Measurements from ENCODE around the gene PLXNA4. TPM values are rescaled to one million over a fixed set of nuclear protein-coding genes. Genes with fewer than 3 reads are reported as not detected.

PLXNA4 gene
- total RNA-seq, 2 donors from 2014 or later = 24.0 to 42.7 TPM

- Histone ChIP-seq H3K27me3 (ENCODE audit: control insufficient read depth, insufficient read depth, low read length, poor library complexity, severe bottlenecking) (no peaks in the 10 kb centered on the region), H3K36me3 (ENCODE audit: control insufficient read depth, insufficient read depth, low read length) (no peaks in the 10 kb centered on the region), H3K4me3 (ENCODE audit: low read length) (no peak overlapping the region), H3K9me3 (ENCODE audit: control insufficient read depth, low read length) (no peaks in the 10 kb centered on the region), H3K9ac (ENCODE audit: extremely low read depth, low read length, poor library complexity, severe bottlenecking) (no peak overlapping the region), H3K27ac (ENCODE audit: low read depth, low read length) (no peak overlapping the region), H3K4me1 (ENCODE audit: control insufficient read depth, insufficient read depth, low read length) (peaks cover 3% of the 10 kb centered on the region)
- Mint-ChIP-seq H3K27ac (peak overlapping the region; percentile 14), H3K9me3 (no peaks in the 10 kb centered on the region), H3K27me3 (ENCODE audit: insufficient read depth) (no peaks in the 10 kb centered on the region), H3K4me1 (peaks cover 24% of the 10 kb centered on the region), H3K4me3 (no peak overlapping the region), H3K36me3 (ENCODE audit: low read depth) (no peaks in the 10 kb centered on the region)
- no peak for DNase-seq
- WGBS, 2 experiments (ENCODE audit: insufficient coverage in 1 of 2, insufficient read length in 1 of 2) = 86 to 91% methylated on average over 5 to 8 of the region's 8 CpGs
- no peak for TF ChIP-seq CTCF (conservative IDR thresholded peaks at IDR 0.05)
Measured at GRCh38 chr7:132402751-132403245, 173.5 kb downstream of the PLXNA4 start.

- no peak overlapping the region for H3K4me3 Mint-ChIP-seq
Measured at GRCh38 chr7:132402096-132402495, 174.2 kb downstream of the PLXNA4 start.

GRCh38 chr7:132400561-132401142 lies 175.6 kb downstream of the PLXNA4 start:
- 85 to 91% methylated on average over 7 to 10 of the region's 10 CpGs for WGBS, 2 experiments (ENCODE audit: insufficient coverage in 1 of 2, insufficient read length in 1 of 2)

More at GRCh38 chr7:132402096-132402495, 174.2 kb downstream of the PLXNA4 start:
- H3K9me3 ChIP-seq (ENCODE audit: control insufficient read depth, low read length) = no peaks in the 10 kb centered on the region
- TF ChIP-seq CTCF (conservative IDR thresholded peaks at IDR 0.05) = no peak
- no peak overlapping the region for H3K27ac ChIP-seq (ENCODE audit: low read depth, low read length)
- no peak for DNase-seq
- Mint-ChIP-seq H3K4me1 (peaks cover 31% of the 10 kb centered on the region), H3K9me3 (no peaks in the 10 kb centered on the region), H3K27ac (no peak overlapping the region), H3K27me3 (ENCODE audit: insufficient read depth) (no peaks in the 10 kb centered on the region), H3K36me3 (ENCODE audit: low read depth) (no peaks in the 10 kb centered on the region)
- peaks cover 5% of the 10 kb centered on the region for H3K4me1 ChIP-seq (ENCODE audit: control insufficient read depth, insufficient read depth, low read length)
- no peaks in the 10 kb centered on the region for H3K36me3 ChIP-seq (ENCODE audit: control insufficient read depth, insufficient read depth, low read length)
- H3K27me3 ChIP-seq (ENCODE audit: control insufficient read depth, insufficient read depth, low read length, poor library complexity, severe bottlenecking) = no peaks in the 10 kb centered on the region
- H3K4me3 ChIP-seq (ENCODE audit: low read length) = no peak overlapping the region
- 92 to 98% methylated on average over 5 of the region's 5 CpGs for WGBS, 2 experiments (ENCODE audit: insufficient coverage in 1 of 2, insufficient read length in 1 of 2)
- H3K9ac ChIP-seq (ENCODE audit: extremely low read depth, low read length, poor library complexity, severe bottlenecking) = no peak overlapping the region

More at GRCh38 chr7:132400561-132401142, 175.6 kb downstream of the PLXNA4 start:
- Histone ChIP-seq H3K9ac (ENCODE audit: extremely low read depth, low read length, poor library complexity, severe bottlenecking) (no peak overlapping the region), H3K27me3 (ENCODE audit: control insufficient read depth, insufficient read depth, low read length, poor library complexity, severe bottlenecking) (no peaks in the 10 kb centered on the region), H3K4me3 (ENCODE audit: low read length) (no peak overlapping the region), H3K9me3 (ENCODE audit: control insufficient read depth, low read length) (no peaks in the 10 kb centered on the region), H3K4me1 (ENCODE audit: control insufficient read depth, insufficient read depth, low read length) (peaks cover 5% of the 10 kb centered on the region), H3K36me3 (ENCODE audit: control insufficient read depth, insufficient read depth, low read length) (no peaks in the 10 kb centered on the region), H3K27ac (ENCODE audit: low read depth, low read length) (no peak overlapping the region)
- no peak for DNase-seq
- no peaks in the 10 kb centered on the region for H3K36me3 Mint-ChIP-seq (ENCODE audit: low read depth)
- H3K27ac Mint-ChIP-seq = no peak overlapping the region
- peaks cover 40% of the 10 kb centered on the region for H3K4me1 Mint-ChIP-seq
- no peak for TF ChIP-seq CTCF (conservative IDR thresholded peaks at IDR 0.05)
- no peaks in the 10 kb centered on the region for H3K27me3 Mint-ChIP-seq (ENCODE audit: insufficient read depth)
- H3K4me3 Mint-ChIP-seq = no peak overlapping the region
- H3K9me3 Mint-ChIP-seq = no peaks in the 10 kb centered on the region

Data from endodermal cell (in vitro differentiated cells).